Measurements from ENCODE around the gene ARL6IP1. TPM values are rescaled to one million over a fixed set of nuclear protein-coding genes. Genes with fewer than 3 reads are reported as not detected.
A peak's percentile ranks its signal among the peaks of the same experiment; 100 is the strongest.

ARL6IP1 gene
- total and polyA plus RNA-seq, 2 of the 13 experiments (the other 11 are each of a cell fraction or from before 2014, with no cell fraction given) = 263 to 373 TPM

DNA sequence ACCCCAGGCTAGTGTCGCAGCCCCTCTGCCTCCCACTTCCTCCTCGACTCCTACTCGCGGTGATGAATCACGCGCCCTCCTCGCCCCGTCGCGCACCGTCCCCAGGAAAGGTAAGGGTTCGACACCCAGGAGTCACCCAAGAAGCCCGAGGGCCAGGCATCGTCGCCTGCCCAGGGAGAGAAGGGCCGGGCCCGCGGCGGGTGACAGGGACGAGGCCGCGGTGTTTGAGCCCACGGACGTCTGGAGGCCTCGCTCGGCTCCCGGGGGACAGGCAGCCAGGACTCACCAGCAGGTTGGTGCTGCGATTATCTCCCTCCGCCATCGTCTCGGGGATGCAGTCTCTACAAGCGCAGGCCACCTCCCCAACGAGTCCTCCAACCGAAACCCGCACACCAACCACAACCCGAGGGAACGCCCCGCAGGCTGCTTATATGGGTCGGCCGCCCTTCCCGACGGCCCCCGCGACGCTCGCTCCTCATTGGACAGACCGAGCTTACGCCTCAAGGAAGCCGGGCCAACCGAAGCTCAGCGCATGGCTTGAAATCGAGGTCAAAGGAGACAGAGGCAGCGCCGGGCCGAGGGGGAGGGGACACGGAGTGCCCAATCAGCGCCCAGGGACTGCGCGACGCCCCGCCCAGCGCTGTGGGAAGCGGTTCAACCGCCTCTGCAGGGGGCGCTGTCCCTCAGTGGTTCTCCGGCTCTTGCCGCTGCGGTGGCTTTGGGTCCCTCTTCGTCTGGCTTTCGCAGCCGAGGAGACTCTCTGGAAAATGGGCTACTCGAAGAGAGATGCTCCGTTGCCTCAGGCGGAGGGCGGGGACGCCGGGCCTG is at the start of gene ARL6IP1 (continued):
- TF ChIP-seq, protein P1, sequence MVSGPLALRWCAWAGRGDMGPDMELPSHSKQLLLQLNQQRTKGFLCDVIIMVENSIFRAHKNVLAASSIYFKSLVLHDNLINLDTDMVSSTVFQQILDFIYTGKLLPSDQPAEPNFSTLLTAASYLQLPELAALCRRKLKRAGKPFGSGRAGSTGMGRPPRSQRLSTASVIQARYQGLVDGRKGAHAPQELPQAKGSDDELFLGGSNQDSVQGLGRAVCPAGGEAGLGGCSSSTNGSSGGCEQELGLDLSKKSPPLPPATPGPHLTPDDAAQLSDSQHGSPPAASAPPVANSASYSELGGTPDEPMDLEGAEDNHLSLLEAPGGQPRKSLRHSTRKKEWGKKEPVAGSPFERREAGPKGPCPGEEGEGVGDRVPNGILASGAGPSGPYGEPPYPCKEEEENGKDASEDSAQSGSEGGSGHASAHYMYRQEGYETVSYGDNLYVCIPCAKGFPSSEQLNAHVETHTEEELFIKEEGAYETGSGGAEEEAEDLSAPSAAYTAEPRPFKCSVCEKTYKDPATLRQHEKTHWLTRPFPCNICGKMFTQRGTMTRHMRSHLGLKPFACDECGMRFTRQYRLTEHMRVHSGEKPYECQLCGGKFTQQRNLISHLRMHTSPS (CRISPR knock-in tag; IDR thresholded peaks at IDR 0.05; ENCODE audit: low read depth) = peak; percentile 67; the same call in 1 of the 2 replicates
- peak; percentile 84 for TF ChIP-seq RFX5 (IDR thresholded peaks at IDR 0.05; ENCODE audit: low read depth, low read length)
- peak; percentile 87 for TF ChIP-seq TP53 (CRISPR knock-in tag; conservative IDR thresholded peaks at IDR 0.05)
- 0 out of 2 replicates have a peak, but pooled peaks have one; percentile 34 for TF ChIP-seq ZNF362 (CRISPR knock-in tag; IDR thresholded peaks at IDR 0.05; ENCODE audit: borderline replicate concordance)
- TF ChIP-seq FOXP4 (CRISPR knock-in tag; IDR thresholded peaks at IDR 0.05) = peak; percentile 81
- peak; percentile 87 for TF ChIP-seq ISL2 (CRISPR knock-in tag; IDR thresholded peaks at IDR 0.05)
- TF ChIP-seq PTBP1 (IDR thresholded peaks at IDR 0.05; ENCODE audit: low read depth, low read length, poor library complexity, severe bottlenecking) = peak; percentile 46
- peak; percentile 99 for TF ChIP-seq PHF8 (CRISPR knock-in tag; IDR thresholded peaks at IDR 0.05)
- no peak for TF ChIP-seq MTA3 (CRISPR knock-in tag; IDR thresholded peaks at IDR 0.05)
- TF ChIP-seq FOSL2 (CRISPR knock-in tag; IDR thresholded peaks at IDR 0.05) = peak; percentile 53
- TF ChIP-seq NFRKB (IDR thresholded peaks at IDR 0.05) = no peak
- peak; percentile 100 for TF ChIP-seq POLR2AphosphoS5 (IDR thresholded peaks at IDR 0.05; ENCODE audit: low read depth, low read length)
- peak; percentile 100 for TF ChIP-seq ZMYM4 (CRISPR knock-in tag; IDR thresholded peaks at IDR 0.05)
- no peak for TF ChIP-seq SRSF9 (IDR thresholded peaks at IDR 0.05; ENCODE audit: borderline replicate concordance, insufficient read depth, low read depth, low read length, poor library complexity, severe bottlenecking)
- TF ChIP-seq HIVEP1 (CRISPR knock-in tag; IDR thresholded peaks at IDR 0.05) = peak; percentile 96
- peak in 1 of 2 experiments; percentile 87; a peak in 2 of 4 replicates for TF ChIP-seq ATF4 (CRISPR knock-in tag; IDR thresholded peaks at IDR 0.05)
- peak; percentile 94 for TF ChIP-seq DMTF1 (CRISPR knock-in tag; IDR thresholded peaks at IDR 0.05)
- TF ChIP-seq PCBP1 (IDR thresholded peaks at IDR 0.05; ENCODE audit: borderline replicate concordance, low read depth, low read length) = peak; percentile 82; the same call in 1 of the 2 replicates
- TF ChIP-seq ZNF264 (CRISPR knock-in tag; IDR thresholded peaks at IDR 0.05) = peak; percentile 83
- peak; percentile 66 for TF ChIP-seq JUND (CRISPR knock-in tag; IDR thresholded peaks at IDR 0.05)
- peak; percentile 75; the same call in 1 of the 2 replicates for TF ChIP-seq NR2F2 (IDR thresholded peaks at IDR 0.05; ENCODE audit: borderline replicate concordance, low read depth)
